ENCODE measurements around the gene CACNB4.

Gene CACNB4

DNA sequence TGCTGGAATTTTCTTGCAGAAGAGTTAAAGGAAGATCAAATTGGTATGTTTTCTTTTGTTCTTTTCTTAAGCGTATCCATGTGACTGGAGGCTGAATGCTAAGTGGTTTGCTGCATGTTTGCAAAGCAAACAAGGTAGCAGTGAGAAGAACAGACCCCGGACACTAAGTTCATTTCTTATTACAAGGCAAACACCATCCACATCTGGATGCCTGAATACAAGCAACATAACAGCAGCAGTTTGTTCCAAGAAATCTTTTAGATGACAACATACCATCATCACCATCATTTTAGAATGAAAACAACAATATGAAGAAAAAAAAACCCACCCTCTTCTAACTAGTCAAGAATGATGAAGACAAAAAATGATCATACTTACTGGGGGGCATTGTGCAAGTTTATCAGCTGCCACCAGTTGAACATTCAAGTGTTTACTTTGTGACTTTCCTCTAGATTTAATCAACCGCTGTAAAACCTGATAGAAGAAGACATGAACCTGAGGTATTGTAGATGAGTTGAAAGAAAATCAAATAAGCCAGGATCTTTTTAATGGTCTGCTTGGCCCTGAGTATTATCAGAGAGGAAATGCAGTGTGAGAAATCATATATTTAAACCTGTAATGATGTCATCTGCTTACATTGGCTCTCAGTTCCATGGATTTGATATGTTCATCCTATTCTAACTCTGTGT lies 245.6 kb downstream of the CACNB4 start:
- no peak for DNase-seq (ENCODE audit: extremely low read depth, low read depth)
- no peak overlapping the region for H3K4me3 ChIP-seq (replicated peaks; ENCODE audit: low read depth, low read length)
- TF ChIP-seq CTCF (IDR thresholded peaks at IDR 0.05; ENCODE audit: low read depth, low read length, missing control alignments) = no peak

- no peak overlapping the region for H3K4me3 ChIP-seq (replicated peaks; ENCODE audit: low read depth, low read length)
- TF ChIP-seq CTCF (IDR thresholded peaks at IDR 0.05; ENCODE audit: low read depth, low read length, missing control alignments) = no peak
- no peak for DNase-seq (ENCODE audit: extremely low read depth, low read depth)
Measured at GRCh38 chr2:151852260-151853069, 246.4 kb downstream of the CACNB4 start.

DNA sequence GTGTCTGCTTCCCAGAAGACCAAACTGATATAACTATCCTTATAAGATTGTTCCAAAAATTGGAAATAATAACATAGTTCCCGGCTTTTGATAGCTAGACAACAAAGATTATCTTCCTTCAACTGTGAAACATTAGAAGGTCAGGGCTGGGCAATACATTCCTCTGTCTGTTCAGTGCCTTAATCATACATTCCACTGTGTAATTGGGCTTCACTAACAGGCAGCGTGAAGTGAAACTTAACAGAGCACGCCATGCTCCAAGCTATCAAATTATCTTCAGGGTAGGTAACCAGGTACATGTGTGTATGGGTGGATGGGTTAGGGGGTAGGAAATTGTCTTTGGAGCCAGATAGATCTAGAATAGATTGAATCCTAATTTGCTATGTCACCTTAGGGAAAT lies 247.1 kb downstream of the CACNB4 start:
- no peak for TF ChIP-seq CTCF (IDR thresholded peaks at IDR 0.05; ENCODE audit: low read depth, low read length, missing control alignments)
- no peak for DNase-seq (ENCODE audit: extremely low read depth, low read depth)
- no peak overlapping the region for H3K4me3 ChIP-seq (replicated peaks; ENCODE audit: low read depth, low read length)

GRCh38 chr2:151849413-151850010 lies 249.3 kb downstream of the CACNB4 start:
- no peak overlapping the region for H3K4me3 ChIP-seq (replicated peaks; ENCODE audit: low read depth, low read length)
- no peak for DNase-seq (ENCODE audit: extremely low read depth, low read depth)
- no peak for TF ChIP-seq CTCF (IDR thresholded peaks at IDR 0.05; ENCODE audit: low read depth, low read length, missing control alignments)

DNA sequence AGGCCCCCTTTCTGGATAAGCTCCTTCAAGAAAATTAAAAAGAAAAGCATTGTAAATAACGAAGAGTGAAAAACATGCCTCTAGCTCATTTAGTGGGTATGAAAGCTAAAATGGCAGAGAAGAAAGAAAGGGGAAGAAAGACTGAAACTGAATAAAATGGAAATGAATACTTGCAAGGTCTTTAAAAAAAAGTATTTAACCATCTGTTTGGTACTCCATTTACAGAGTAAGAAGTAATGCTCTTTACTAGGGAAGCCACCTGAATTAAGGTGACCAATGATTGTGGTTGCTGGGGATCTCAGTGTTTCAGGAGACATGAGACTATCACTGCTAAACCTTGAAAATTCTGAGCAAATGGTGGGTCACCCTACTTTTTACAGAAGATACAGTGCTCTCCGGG lies 253.0 kb downstream of the CACNB4 start:
- no peak overlapping the region for H3K4me3 ChIP-seq (replicated peaks; ENCODE audit: low read depth, low read length)
- DNase-seq (ENCODE audit: extremely low read depth, low read depth) = no peak
- TF ChIP-seq CTCF (IDR thresholded peaks at IDR 0.05; ENCODE audit: low read depth, low read length, missing control alignments) = no peak

GRCh38 chr2:151845481-151845880 lies 253.4 kb downstream of the CACNB4 start:
- TF ChIP-seq CTCF (IDR thresholded peaks at IDR 0.05; ENCODE audit: low read depth, low read length, missing control alignments) = no peak
- DNase-seq (ENCODE audit: extremely low read depth, low read depth) = no peak
- H3K4me3 ChIP-seq (replicated peaks; ENCODE audit: low read depth, low read length) = no peak overlapping the region
